Lung (tissue), 12 donors: ENCODE data around the gene CHST13. TPM values are rescaled to one million over a fixed set of nuclear protein-coding genes. Genes with fewer than 3 reads are reported as not detected.

Experiments used
- ATAC-seq: fragments of 200-7000 bp; cut with Tn5 transposase; one replicate; pipeline ENCODE4 v1.9.1; 2020; ENCODE audit warnings: moderate number of reproducible peaks; ENCODE audit not compliant: insufficient read depth, low FRiP score
- DNase-seq, 3 donors: peaks; one replicate each; pipeline ENCODE4 v3.0.0-alpha.2; 2013 to 2017
- H3K27ac ChIP-seq, 2 donors: one replicate each; pipeline ENCODE4 v1.5.1; 2013; ENCODE audit warnings: mild to moderate bottlenecking in 2 of 2, moderate library complexity in 2 of 2, control low read depth in 1 of 2, inconsistent platforms in 1 of 2, low read depth in 1 of 2, low read length in 1 of 2
- H3K27me3 ChIP-seq, 3 donors: one replicate each; pipeline ENCODE4 v1.5.1; 2013; ENCODE audit warnings: low read length in 2 of 3; ENCODE audit not compliant: control insufficient read depth in 3 of 3, insufficient read depth in 3 of 3
- H3K36me3 ChIP-seq, 4 donors: one replicate each; pipeline ENCODE4 v1.5.1; 2013; ENCODE audit warnings: low read length in 4 of 4, mild to moderate bottlenecking in 1 of 4, moderate library complexity in 1 of 4; ENCODE audit not compliant: control insufficient read depth in 4 of 4, insufficient read depth in 4 of 4
- H3K4me1 ChIP-seq, 5 donors: one replicate each; pipeline ENCODE4 v1.5.1; 2013; ENCODE audit warnings: low read length in 5 of 5, mild to moderate bottlenecking in 2 of 5, moderate library complexity in 1 of 5; ENCODE audit not compliant: control insufficient read depth in 5 of 5, insufficient read depth in 5 of 5
- H3K4me3 ChIP-seq: one replicate; pipeline ENCODE4 v1.5.1; 2013; ENCODE audit warnings: mild to moderate bottlenecking, control low read depth, moderate library complexity
- H3K9ac ChIP-seq, 2 donors: one replicate each; pipeline ENCODE4 v1.5.1; 2013; ENCODE audit warnings: low read length in 2 of 2, control low read depth in 1 of 2; ENCODE audit not compliant: insufficient read depth in 1 of 2
- H3K9me3 ChIP-seq, 4 donors: one replicate each; pipeline ENCODE4 v1.5.1; 2013; ENCODE audit warnings: low read length in 3 of 4, mild to moderate bottlenecking in 1 of 4, moderate library complexity in 1 of 4; ENCODE audit not compliant: control insufficient read depth in 4 of 4, insufficient read depth in 3 of 4
- CTCF ChIP-seq: IDR thresholded peaks from 2 replicates; pipeline ENCODE4 v1.5.1; 2012; ENCODE audit warnings: mild to moderate bottlenecking; ENCODE audit errors: control extremely low read depth, extremely low read depth
- WGBS, 2 donors: extraction: QIAGEN DNeasy Blood & Tissue Kit; methylation state at CpG; one replicate each; pipeline ENCODE4 v1.1.7; 2013; 5-methylcytosine and 5-hydroxymethylcytosine counted together
- polyA plus RNA-seq, 2 donors: library from polyadenylated mRNA; stranded (reverse); fragments of 200-250 nt; gene quantifications; one replicate each; pipeline ENCODE4 v1.2.1, GENCODE V29; 2013
- total RNA-seq, 2 donors: library from RNA; depleted of rRNA in 1 of 2; stranded (reverse); fragments of >200 nt in 1 of 2; gene quantifications; one replicate each; pipeline ENCODE4 v1.2.1, GENCODE V29; 2014 to 2021
- donor health status: control.
- donor health status: control.
- donor health status: Bipolar disorder and iron deficiency.
- donor health status: healthy.
- donor health status: DM: yes; HTN: yes; CAD: no.

CHST13 gene
- total and polyA plus RNA-seq, 4 donors: 0.51 to 3.6 (median 1.7) TPM

- no peak for DNase-seq
- no peak overlapping the region for H3K9ac ChIP-seq
- WGBS, 2 donors: 95 to 97% methylated on average over 9 of the region's 9 CpGs
Observed at GRCh38 chr3:126485956-126486355, 38.0 kb upstream of the CHST13 start.

GRCh38 chr3:126486360-126486847 is 37.6 kb upstream of the CHST13 start:
- WGBS, 2 donors: 77 to 86% methylated on average over 14 of the region's 14 CpGs
- H3K9ac ChIP-seq: no peak overlapping the region
- ATAC-seq (no peak), DNase-seq (peak; percentile 27 to 50 (median 39))
- no peaks in the 10 kb centered on the region for H3K36me3 ChIP-seq
- H3K4me1 ChIP-seq: peaks cover 0 to 9% (median 4%) of the 10 kb centered on the region in 5 donors
- no peaks in the 10 kb centered on the region for H3K9me3 ChIP-seq
- peaks cover 0 to 2% (median 0%) of the 10 kb centered on the region in 3 donors for H3K27me3 ChIP-seq
- no peak for TF ChIP-seq CTCF
- no peak overlapping the region for H3K27ac ChIP-seq
- no peak overlapping the region for H3K4me3 ChIP-seq

More at GRCh38 chr3:126485956-126486355, 38.0 kb upstream of the CHST13 start:
- no peak for ATAC-seq
- TF ChIP-seq CTCF: no peak
- Histone ChIP-seq H3K9me3 (no peaks in the 10 kb centered on the region), H3K4me3 (no peak overlapping the region), H3K27me3 (peaks cover 0 to under 1% (median 0%) of the 10 kb centered on the region in 3 donors), H3K36me3 (no peaks in the 10 kb centered on the region), H3K4me1 (peaks cover 0 to 12% (median 4%) of the 10 kb centered on the region in 5 donors), H3K27ac (no peak overlapping the region)

GRCh38 chr3:126487151-126487771 is 36.7 kb upstream of the CHST13 start:
- Histone ChIP-seq H3K4me1 (peaks cover 0 to 9% (median 0%) of the 10 kb centered on the region in 5 donors), H3K27ac (no peak overlapping the region), H3K9ac (no peak overlapping the region), H3K36me3 (no peaks in the 10 kb centered on the region), H3K27me3 (peaks cover 0 to 2% (median 0%) of the 10 kb centered on the region in 3 donors), H3K4me3 (no peak overlapping the region), H3K9me3 (no peaks in the 10 kb centered on the region)
- TF ChIP-seq CTCF: no peak
- DNase-seq: peak in 2 of 3 donors; percentile 14 to 29
- 36 to 49% methylated on average over 17 of the region's 17 CpGs for WGBS, 2 donors
- no peak for ATAC-seq

GRCh38 chr3:126488185-126488584 is 35.8 kb upstream of the CHST13 start:
- Histone ChIP-seq H3K27ac (no peak overlapping the region), H3K36me3 (no peaks in the 10 kb centered on the region), H3K9me3 (no peaks in the 10 kb centered on the region), H3K27me3 (peaks cover 0 to 2% (median 0%) of the 10 kb centered on the region in 3 donors), H3K9ac (no peak overlapping the region), H3K4me1 (peaks cover 0 to 9% (median 0%) of the 10 kb centered on the region in 5 donors), H3K4me3 (no peak overlapping the region)
- 89 to 91% methylated on average over 14 of the region's 14 CpGs for WGBS, 2 donors
- ATAC-seq (no peak), DNase-seq (no peak)
- TF ChIP-seq CTCF: no peak
